ENCODE results near the gene STRIP1. TPM values are rescaled to one million over a fixed set of nuclear protein-coding genes. Genes with fewer than 3 reads are reported as not detected.

The STRIP1 gene
- total and polyA plus RNA-seq, 2 of the 8 experiments (the other 6 are each of a cell fraction or from before 2014, with no cell fraction given): 21.3 to 45.6 TPM

DNA sequence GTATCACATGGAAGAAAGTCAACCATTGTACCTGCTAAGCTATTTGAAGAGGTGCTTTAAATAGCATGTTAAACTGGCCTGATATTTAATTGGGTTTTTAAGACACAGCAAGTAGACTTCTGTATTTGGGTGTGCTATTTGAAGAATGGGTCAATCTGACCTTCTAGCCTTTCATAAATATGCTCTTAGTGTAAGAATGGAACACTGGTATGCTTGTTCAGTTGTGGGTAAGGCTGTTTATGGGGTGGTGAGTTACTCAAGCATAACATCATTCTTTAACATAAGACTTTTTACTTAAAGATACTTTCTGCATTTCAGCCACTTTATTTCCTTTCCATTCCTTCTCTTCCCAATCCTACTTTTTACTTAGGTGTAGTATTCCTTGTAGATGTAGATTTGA, 28.5 kb upstream of the STRIP1 start:
- Histone ChIP-seq H4K5ac (ENCODE audit: insufficient read length, low read depth, low read length) (no peak overlapping the region), H3K79me2 (ENCODE audit: control insufficient read depth in 1 of 2, insufficient read depth in 2 of 2, low read length in 2 of 2) (peaks cover 0 to 40% of the 10 kb centered on the region in 2 experiments; a peak in 2 of 4 replicates), H3K4me2 (ENCODE audit: insufficient read depth in 1 of 2, low read depth in 2 of 2, low read length in 2 of 2) (no peak overlapping the region), H3K4ac (replicated peaks; ENCODE audit: insufficient read length, low read depth, low read length) (no peak overlapping the region), H3K23me2 (ENCODE audit: low read depth, low read length) (no peaks in the 10 kb centered on the region), H2AFZ (ENCODE audit: low read length) (no peak overlapping the region), H3K9me3 (ENCODE audit: insufficient read depth in 2 of 2, low read depth in 1 of 2, low read length in 1 of 2) (no peaks in the 10 kb centered on the region), H3K4me3 (ENCODE audit: extremely low read depth in 1 of 4, insufficient read depth in 2 of 4, low read depth in 3 of 4, low read length in 4 of 4) (no peak overlapping the region), H3K56ac (replicated peaks; ENCODE audit: insufficient read length, low read depth, low read length) (no peak overlapping the region), H4K91ac (replicated peaks; ENCODE audit: insufficient read length, low read length) (no peak overlapping the region), H3K36me3 (ENCODE audit: control insufficient read depth in 2 of 4, insufficient read depth in 4 of 4, low read length in 3 of 4) (peaks cover 6 to 19% (median 12%) of the 10 kb centered on the region in 4 experiments), H3K14ac (ENCODE audit: insufficient read length) (no peak overlapping the region), H2BK12ac (ENCODE audit: low read depth, low read length) (no peak overlapping the region), H2BK20ac (ENCODE audit: low read length) (no peak overlapping the region), H2BK15ac (ENCODE audit: low read length) (no peak overlapping the region), H4K8ac (ENCODE audit: extremely low read depth, insufficient read depth, low read length) (no peak overlapping the region), H4K20me1 (replicated peaks in 1 of 2; ENCODE audit: control insufficient read depth in 1 of 2, insufficient read depth in 2 of 2, low read length in 2 of 2) (peaks cover 0 to 3% of the 10 kb centered on the region in 2 experiments), H3K27ac (ENCODE audit: low read depth, low read length) (no peak overlapping the region), H2BK120ac (replicated peaks; ENCODE audit: low read depth, low read length) (no peak overlapping the region), H3K4me1 (replicated peaks in 1 of 4; ENCODE audit: control insufficient read depth in 3 of 4, insufficient read depth in 4 of 4, low read length in 3 of 4) (peaks cover 9 to 25% (median 19%) of the 10 kb centered on the region in 4 experiments; a peak in 6 of 7 replicates), H3K9ac (replicated peaks in 1 of 4; ENCODE audit: extremely low read depth in 1 of 4, low read depth in 3 of 4, low read length in 3 of 4) (no peak overlapping the region), H2BK5ac (ENCODE audit: low read depth, low read length) (no peak overlapping the region), H3K23ac (ENCODE audit: insufficient read length) (no peak overlapping the region), H3K27me3 (replicated peaks in 1 of 4; ENCODE audit: control insufficient read depth in 3 of 4, extremely low read depth in 1 of 4, insufficient read depth in 3 of 4, low read length in 3 of 4) (no peaks in the 10 kb centered on the region), H3K18ac (ENCODE audit: extremely low read depth, low read length) (no peak overlapping the region), H2AK5ac (ENCODE audit: low read depth, low read length) (no peak overlapping the region), H3K79me1 (ENCODE audit: low read depth, low read length) (no peaks in the 10 kb centered on the region; the same call in 1 of the 2 replicates)
- DNase-seq (ENCODE audit: low read depth in 1 of 2, low spot score in 2 of 2) (no peak), FAIRE-seq (no peak)
- CTCF ChIA-PET (ENCODE audit: partially characterized antibody): interaction anchor here (0.5 to 3.4 kb wide), 6 partner anchors 21 to 232 kb away, joined by 3 to 23 read pairs (median 8); partner anchors contain the start of gene AHCYL1
- POLR2A ChIA-PET (ENCODE audit: partially characterized antibody): interaction anchor here (0.8 to 2.1 kb wide), 3 partner anchors 10 to 113 kb away, joined by 3 to 12 read pairs (median 3); partner anchors contain the start of gene AHCYL1
- TF ChIP-seq SAP30 (IDR thresholded peaks at IDR 0.05; ENCODE audit: insufficient read depth, insufficient replicate concordance, low read length) (no peak), SRF (IDR thresholded peaks at IDR 0.05; ENCODE audit: low read depth, low read length) (no peak)
